Spleen (tissue), 7 donors: ENCODE data around the gene TSACC.

Source experiments
- CTCF ChIP-seq, 11 experiments: fragments of 200-600 bp in 7 of 11; fragments of 450-650 bp in 4 of 11; sonication (generic) in 4 of 11; IDR thresholded peaks in 8 of 11; conservative IDR thresholded peaks in 3 of 11; 1 replicate in 7 of 11; 2 replicates in 4 of 11; pipeline versions ENCODE4 v1.4.0 to v1.8.0; 2016 to 2021; ENCODE audit warnings: antibody characterized with exemption in 11 of 11, inconsistent platforms in 4 of 11, mild to moderate bottlenecking in 1 of 11
- POLR2A ChIP-seq, 3 donors: fragments of 450-650 bp; IDR thresholded peaks; one replicate each; pipeline ENCODE4 v1.5.1; 2017; ENCODE audit warnings: antibody characterized with exemption in 3 of 3, mild to moderate bottlenecking in 1 of 3
- POLR2AphosphoS5 ChIP-seq, 3 donors: sonication (generic); formaldehyde crosslinking; IDR thresholded peaks; one replicate each; pipeline ENCODE4 v1.5.1; 2017; ENCODE audit warnings: antibody characterized with exemption in 3 of 3
- donor health status: DM: no; HTN: no; CAD: no; lungs with moderate emphysema.
- donor health status: DM: no; HTN: no; CAD: no.
- donor health status: DM: no; HTN: no; CAD: no.

DNA sequence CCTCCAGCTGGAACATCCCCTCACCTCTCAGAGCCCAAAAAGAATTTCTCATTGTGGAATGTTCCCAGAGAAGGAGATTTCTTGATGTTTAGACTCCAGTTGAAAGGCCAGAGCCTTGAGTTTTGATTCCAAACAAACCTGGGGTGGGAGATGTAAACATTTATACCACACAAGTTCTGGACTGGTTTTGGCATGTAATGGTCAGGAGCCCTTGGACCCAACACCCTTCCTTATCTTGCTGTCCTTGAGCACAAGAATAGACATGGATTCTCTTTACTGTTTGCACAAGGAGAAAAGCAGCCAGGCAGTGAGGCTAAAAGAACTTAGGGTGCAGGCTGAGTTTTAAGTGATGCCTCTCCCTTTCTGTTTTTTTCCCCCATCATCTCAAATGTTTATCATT is 35.2 kb downstream of the TSACC start:
- TF ChIP-seq POLR2AphosphoS5 (IDR thresholded peaks at IDR 0.05), result no peak
- no peak for TF ChIP-seq POLR2A (IDR thresholded peaks at IDR 0.05)
- TF ChIP-seq CTCF (IDR thresholded peaks at IDR 0.05 in 8 of 11, conservative IDR thresholded peaks at IDR 0.05 in 3 of 11), result no peak
